ENCODE results near the gene TMED6.
A peak's percentile ranks its signal among the peaks of the same experiment; 100 is the strongest.

Gene TMED6

GRCh38 chr16:69322343-69322742 is 29.2 kb downstream of the TMED6 start:
- DNase-seq = no peak

- no peak for DNase-seq
Measured at GRCh38 chr16:69321080-69321479, 30.5 kb downstream of the TMED6 start.

GRCh38 chr16:69320740-69321073 is 30.9 kb downstream of the TMED6 start:
- no peak for DNase-seq

- DNase-seq = no peak
Measured at GRCh38 chr16:69319826-69320739, 31.5 kb downstream of the TMED6 start.

- no peak for DNase-seq
Measured at GRCh38 chr16:69319381-69319780, 32.2 kb downstream of the TMED6 start.

- DNase-seq = no peak
Measured at GRCh38 chr16:69318911-69319289, 32.7 kb downstream of the TMED6 start.

- DNase-seq = no peak
Measured at GRCh38 chr16:69318177-69318910, 33.2 kb downstream of the TMED6 start.

GRCh38 chr16:69316595-69317034 is 35.0 kb downstream of the TMED6 start:
- no peak for DNase-seq

- no peak for DNase-seq
Measured at GRCh38 chr16:69315486-69316311, 35.9 kb downstream of the TMED6 start.

GRCh38 chr16:69314534-69314933 is 37.1 kb downstream of the TMED6 start:
- no peak for DNase-seq

- DNase-seq = no peak
Measured at GRCh38 chr16:69313469-69313868, 38.1 kb downstream of the TMED6 start.

- DNase-seq = peak; percentile 22
Measured at GRCh38 chr16:69311533-69312387, 39.8 kb downstream of the TMED6 start.

GRCh38 chr16:69310653-69311532 is 40.7 kb downstream of the TMED6 start, which contains the start of gene VPS4A:
TSS of gene VPS4A (plus strand) at chr16:69311350. CDS start at chr16:69311512, 162 bp downstream.
- DNase-seq = peak; percentile 96

- no peak for DNase-seq
Measured at GRCh38 chr16:69309316-69309715, 42.3 kb downstream of the TMED6 start.

- DNase-seq = no peak
Measured at GRCh38 chr16:69307856-69308255, 43.7 kb downstream of the TMED6 start.

GRCh38 chr16:69307091-69307490 is 44.5 kb downstream of the TMED6 start:
- DNase-seq = no peak

GRCh38 chr16:69306031-69306430 is 45.6 kb downstream of the TMED6 start:
- DNase-seq = no peak

GRCh38 chr16:69302301-69302700 is 49.3 kb downstream of the TMED6 start:
- no peak for DNase-seq

GRCh38 chr16:69301861-69302260 is 49.7 kb downstream of the TMED6 start:
- no peak for DNase-seq

- DNase-seq = no peak
Measured at GRCh38 chr16:69301187-69301586, 50.4 kb downstream of the TMED6 start.

GRCh38 chr16:69298261-69298660 is 53.3 kb downstream of the TMED6 start:
- DNase-seq = no peak

All from CD4-positive, alpha-beta T cell treated with Interferon gamma for 1 hour (primary cell).